Keratinocyte (primary cell): Measurements from ENCODE around the gene TCP11.
"Not testable (repeated sequence)": the region's sequence is repeated elsewhere in the genome, so short reads cannot be mapped to it uniquely, and the experiment has no call there.

Experiments
- CTCF ChIP-seq, 3 experiments: IDR thresholded peaks in 1 of 3; conservative IDR thresholded peaks in 1 of 3; optimal IDR thresholded peaks in 1 of 3; 2 replicates in 2 of 3; 3 replicates in 1 of 3; pipeline versions ENCODE3 to v1.5.1; 2011; ENCODE audit warnings: low read length in 3 of 3, mild to moderate bottlenecking in 3 of 3, moderate library complexity in 2 of 3, control low read depth in 1 of 3, inconsistent platforms in 1 of 3; ENCODE audit not compliant: insufficient read depth in 2 of 3; ENCODE audit errors: extremely low read depth in 1 of 3
- EZH2 ChIP-seq: IDR thresholded peaks from one replicate; pipeline ENCODE4 v1.6.1; 2012; ENCODE audit warnings: inconsistent platforms, mild to moderate bottlenecking, low read length, moderate library complexity

- TF ChIP-seq CTCF (optimal IDR thresholded peaks at IDR 0.05 in 1 of 3, IDR thresholded peaks at IDR 0.05 in 1 of 3, conservative IDR thresholded peaks at IDR 0.05 in 1 of 3; ENCODE audit: extremely low read depth in 1 of 3, insufficient read depth in 2 of 3, low read length in 3 of 3); EZH2: not testable (repeated sequence)
Observed at GRCh38 chr6:35138191-35138590, 2.9 kb downstream of the TCP11 start.
